Panc1 (cell line): ENCODE results near the gene FUT3. TPM values are rescaled to one million over a fixed set of nuclear protein-coding genes. Genes with fewer than 3 reads are reported as not detected.

Experiments
- ATAC-seq: fragments of 200-7000 bp; cut with Tn5 transposase; 2 replicates; pipeline ENCODE4 v1.9.1; 2020; ENCODE audit warnings: mild to moderate bottlenecking, moderate library complexity
- BruUV-seq: library from RNA; stranded (reverse); fragments of 400-500 nt; replicated peaks from 2 replicates; lab custom pipeline; 2021; lab: Mats Ljungman, UMichigan
- CTCF ChIA-PET: fragments of 300-600 bp; sonication (Branson Sonifier 250); formaldehyde crosslinking; loops from one replicate; lab custom pipeline; 2022; ENCODE audit warnings: antibody characterized with exemption; lab: Charles Lee
- POLR2A ChIA-PET: fragments of 300-600 bp; sonication (Branson Sonifier 250); formaldehyde crosslinking; loops from one replicate; lab custom pipeline; 2022; ENCODE audit warnings: antibody characterized with exemption; lab: Charles Lee
- DNase-seq: peaks from one replicate; pipeline ENCODE4 v3.0.0-alpha.2; 2010; ENCODE audit warnings: low read depth, low spot score
- H3K27ac ChIP-seq: 2 replicates; pipeline ENCODE4 v1.5.1; 2011; ENCODE audit warnings: mild to moderate bottlenecking, low read length, inconsistent platforms
- H3K27me3 ChIP-seq: fragments of 200-500 bp; sonication (Bioruptor generic); 2 replicates; pipeline ENCODE4 v1.6.0; 2014; ENCODE audit warnings: low read length, inconsistent platforms; ENCODE audit not compliant: control insufficient read depth, insufficient read depth
- H3K36me3 ChIP-seq: fragments of 200-500 bp; sonication (Bioruptor generic); 2 replicates; pipeline ENCODE4 v1.5.1; 2014; ENCODE audit warnings: inconsistent platforms, mild to moderate bottlenecking, low read length, moderate library complexity; ENCODE audit not compliant: control insufficient read depth, insufficient read depth
- H3K4me1 ChIP-seq: 2 replicates; pipeline ENCODE4 v1.5.1; 2011; ENCODE audit warnings: inconsistent platforms, mild to moderate bottlenecking, low read length, moderate library complexity; ENCODE audit not compliant: control insufficient read depth, insufficient read depth
- H3K4me3 ChIP-seq, 2 experiments: 2 replicates each; pipeline ENCODE4 v1.5.1; 2011 to 2012; ENCODE audit warnings: low read depth in 2 of 2, low read length in 2 of 2, mild to moderate bottlenecking in 2 of 2, inconsistent platforms in 1 of 2, moderate library complexity in 1 of 2
- H3K9me3 ChIP-seq: fragments of 200-500 bp; sonication (Bioruptor generic); 2 replicates; pipeline ENCODE4 v1.5.1; 2014; ENCODE audit warnings: low read depth, mild to moderate bottlenecking, inconsistent platforms, low read length, moderate library complexity; ENCODE audit not compliant: control insufficient read depth, insufficient read depth
- POLR2AphosphoS5 ChIP-seq: IDR thresholded peaks from 2 replicates; pipeline ENCODE4 v1.6.1; 2012; ENCODE audit warnings: mild to moderate bottlenecking, low read depth, low read length, moderate library complexity
- SIN3A ChIP-seq: IDR thresholded peaks from 2 replicates; pipeline ENCODE4 v1.6.1; 2012; ENCODE audit warnings: low read depth, mild to moderate bottlenecking, low read length, moderate library complexity, borderline replicate concordance; ENCODE audit not compliant: insufficient read depth
- TCF7L2 ChIP-seq: IDR thresholded peaks from 2 replicates; pipeline ENCODE4 v1.6.1; 2011; ENCODE audit warnings: mild to moderate bottlenecking, low read depth, low read length, inconsistent platforms
- in situ Hi-C: cut with HindIII; loops from 2 replicates; pipeline ENCODE4 v1.10.0; 2016; ENCODE audit warnings: low sequenced_read_pairs, low pct_unique_long_range_greater_than_20kb
- intact Hi-C: fragments of 100-400 bp; cut with micrococcal nuclease; formaldehyde crosslinking; loops from one replicate; pipeline ENCODE4 v1.10.0; 2022; ENCODE audit not compliant: unreplicated experiment
- total RNA-seq: library from RNA; stranded (reverse); gene quantifications from one replicate; pipeline ENCODE4 v1.2.1, GENCODE V29; 2021; ENCODE audit not compliant: unreplicated experiment
- TF ChIP-seq, protein P1 (sequence below): fragments of 450-650 bp; IDR thresholded peaks from 2 replicates; pipeline ENCODE4 v1.5.1; 2017; ENCODE audit warnings: mild to moderate bottlenecking
- TF ChIP-seq, protein P2 (sequence below), 2 experiments: IDR thresholded peaks; 2 replicates each; pipeline ENCODE4 v1.6.1; 2011 to 2012; ENCODE audit warnings: low read depth in 2 of 2, control low read depth in 1 of 2, low read length in 1 of 2, mild to moderate bottlenecking in 1 of 2, moderate library complexity in 1 of 2; ENCODE audit not compliant: insufficient read depth in 1 of 2

Gene FUT3
- total RNA-seq, 1 experiment from 2014 or later: 0.36 TPM

- ATAC-seq (no peak), DNase-seq (no peak)
- in situ Hi-C loops (no loop called here), intact Hi-C loops (loop anchor here (10.0 kb wide), 1 partner anchor 92 kb away; the partner anchor contains the start of gene NRTN)
- ChIA-PET CTCF (no interaction called here), POLR2A (no interaction called here)
- H3K27me3 ChIP-seq: no peaks in the 10 kb centered on the region
- H3K4me3 ChIP-seq: no peak overlapping the region
- H3K9me3 ChIP-seq: no peaks in the 10 kb centered on the region
- TF ChIP-seq, protein P1, sequence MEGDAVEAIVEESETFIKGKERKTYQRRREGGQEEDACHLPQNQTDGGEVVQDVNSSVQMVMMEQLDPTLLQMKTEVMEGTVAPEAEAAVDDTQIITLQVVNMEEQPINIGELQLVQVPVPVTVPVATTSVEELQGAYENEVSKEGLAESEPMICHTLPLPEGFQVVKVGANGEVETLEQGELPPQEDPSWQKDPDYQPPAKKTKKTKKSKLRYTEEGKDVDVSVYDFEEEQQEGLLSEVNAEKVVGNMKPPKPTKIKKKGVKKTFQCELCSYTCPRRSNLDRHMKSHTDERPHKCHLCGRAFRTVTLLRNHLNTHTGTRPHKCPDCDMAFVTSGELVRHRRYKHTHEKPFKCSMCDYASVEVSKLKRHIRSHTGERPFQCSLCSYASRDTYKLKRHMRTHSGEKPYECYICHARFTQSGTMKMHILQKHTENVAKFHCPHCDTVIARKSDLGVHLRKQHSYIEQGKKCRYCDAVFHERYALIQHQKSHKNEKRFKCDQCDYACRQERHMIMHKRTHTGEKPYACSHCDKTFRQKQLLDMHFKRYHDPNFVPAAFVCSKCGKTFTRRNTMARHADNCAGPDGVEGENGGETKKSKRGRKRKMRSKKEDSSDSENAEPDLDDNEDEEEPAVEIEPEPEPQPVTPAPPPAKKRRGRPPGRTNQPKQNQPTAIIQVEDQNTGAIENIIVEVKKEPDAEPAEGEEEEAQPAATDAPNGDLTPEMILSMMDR: no peak
- TF ChIP-seq TCF7L2: no peak
- no peak for TF ChIP-seq POLR2AphosphoS5
- TF ChIP-seq SIN3A: no peak
- TF ChIP-seq, protein P2, sequence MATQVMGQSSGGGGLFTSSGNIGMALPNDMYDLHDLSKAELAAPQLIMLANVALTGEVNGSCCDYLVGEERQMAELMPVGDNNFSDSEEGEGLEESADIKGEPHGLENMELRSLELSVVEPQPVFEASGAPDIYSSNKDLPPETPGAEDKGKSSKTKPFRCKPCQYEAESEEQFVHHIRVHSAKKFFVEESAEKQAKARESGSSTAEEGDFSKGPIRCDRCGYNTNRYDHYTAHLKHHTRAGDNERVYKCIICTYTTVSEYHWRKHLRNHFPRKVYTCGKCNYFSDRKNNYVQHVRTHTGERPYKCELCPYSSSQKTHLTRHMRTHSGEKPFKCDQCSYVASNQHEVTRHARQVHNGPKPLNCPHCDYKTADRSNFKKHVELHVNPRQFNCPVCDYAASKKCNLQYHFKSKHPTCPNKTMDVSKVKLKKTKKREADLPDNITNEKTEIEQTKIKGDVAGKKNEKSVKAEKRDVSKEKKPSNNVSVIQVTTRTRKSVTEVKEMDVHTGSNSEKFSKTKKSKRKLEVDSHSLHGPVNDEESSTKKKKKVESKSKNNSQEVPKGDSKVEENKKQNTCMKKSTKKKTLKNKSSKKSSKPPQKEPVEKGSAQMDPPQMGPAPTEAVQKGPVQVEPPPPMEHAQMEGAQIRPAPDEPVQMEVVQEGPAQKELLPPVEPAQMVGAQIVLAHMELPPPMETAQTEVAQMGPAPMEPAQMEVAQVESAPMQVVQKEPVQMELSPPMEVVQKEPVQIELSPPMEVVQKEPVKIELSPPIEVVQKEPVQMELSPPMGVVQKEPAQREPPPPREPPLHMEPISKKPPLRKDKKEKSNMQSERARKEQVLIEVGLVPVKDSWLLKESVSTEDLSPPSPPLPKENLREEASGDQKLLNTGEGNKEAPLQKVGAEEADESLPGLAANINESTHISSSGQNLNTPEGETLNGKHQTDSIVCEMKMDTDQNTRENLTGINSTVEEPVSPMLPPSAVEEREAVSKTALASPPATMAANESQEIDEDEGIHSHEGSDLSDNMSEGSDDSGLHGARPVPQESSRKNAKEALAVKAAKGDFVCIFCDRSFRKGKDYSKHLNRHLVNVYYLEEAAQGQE (IDR thresholded peaks at IDR 0.05; ENCODE audit: insufficient read depth in 1 of 2, low read depth in 2 of 2, low read length in 1 of 2): no peak
- H3K4me1 ChIP-seq: no peaks in the 10 kb centered on the region
- H3K27ac ChIP-seq: no peak overlapping the region
- H3K36me3 ChIP-seq: no peaks in the 10 kb centered on the region
- BruUV-seq: no TSS peak
These were observed 45.3 kb upstream of the FUT3 start for GRCh38 chr19:5896365-5897076.

GRCh38 chr19:5895890-5896289 lies 44.6 kb upstream of the FUT3 start:
- H3K4me3 ChIP-seq: no peak overlapping the region
- CTCF ChIA-PET: no interaction called here
- in situ Hi-C loops: no loop called here
- no peaks in the 10 kb centered on the region for H3K4me1 ChIP-seq
- POLR2A ChIA-PET: no interaction called here
- no TSS peak for BruUV-seq
- no peak for DNase-seq
- TF ChIP-seq POLR2AphosphoS5 (no peak), TCF7L2 (no peak), SIN3A (no peak)
- TF ChIP-seq, protein P2 (IDR thresholded peaks at IDR 0.05; ENCODE audit: insufficient read depth in 1 of 2, low read depth in 2 of 2, low read length in 1 of 2): no peak
- TF ChIP-seq, protein P1: no peak
- no peak for ATAC-seq
- H3K36me3 ChIP-seq: no peaks in the 10 kb centered on the region
- intact Hi-C loops: loop anchor here (10.0 kb wide), 1 partner anchor 91 kb away; the partner anchor contains the start of gene NRTN
- H3K9me3 ChIP-seq: no peaks in the 10 kb centered on the region
- H3K27me3 ChIP-seq: no peaks in the 10 kb centered on the region
- H3K27ac ChIP-seq: no peak overlapping the region
